Keratinocyte (primary cell): ENCODE data around the gene CSNK1G1.

Source experiments
- CTCF ChIP-seq, 3 experiments: IDR thresholded peaks in 1 of 3; conservative IDR thresholded peaks in 1 of 3; optimal IDR thresholded peaks in 1 of 3; 2 replicates in 2 of 3; 3 replicates in 1 of 3; pipeline versions ENCODE3 to v1.5.1; 2011; ENCODE audit warnings: low read length in 3 of 3, mild to moderate bottlenecking in 3 of 3, moderate library complexity in 2 of 3, control low read depth in 1 of 3, inconsistent platforms in 1 of 3; ENCODE audit not compliant: insufficient read depth in 2 of 3; ENCODE audit errors: extremely low read depth in 1 of 3
- EZH2 ChIP-seq: IDR thresholded peaks from one replicate; pipeline ENCODE4 v1.6.1; 2012; ENCODE audit warnings: inconsistent platforms, mild to moderate bottlenecking, low read length, moderate library complexity

- TF ChIP-seq CTCF (optimal IDR thresholded peaks at IDR 0.05 in 1 of 3, IDR thresholded peaks at IDR 0.05 in 1 of 3, conservative IDR thresholded peaks at IDR 0.05 in 1 of 3; ENCODE audit: extremely low read depth in 1 of 3, insufficient read depth in 2 of 3, low read length in 3 of 3) (peak in 1 of 3 experiments; percentile 17), EZH2 (no peak)
Observed at GRCh38 chr15:64381000-64381751, 25.2 kb upstream of the CSNK1G1 start, which contains the start of gene PCLAF.
